HL-60 (cell line): ENCODE data around the gene ADTRP.

ENCODE experiments used
- POLR2AphosphoS5 ChIP-seq: IDR thresholded peaks from 2 replicates; pipeline ENCODE4 v1.6.1; 2012; ENCODE audit warnings: low read depth
- SPI1 ChIP-seq: IDR thresholded peaks from 2 replicates; pipeline ENCODE4 v1.6.1; 2012; ENCODE audit warnings: low read depth, mild to moderate bottlenecking, borderline replicate concordance
- TF ChIP-seq, protein P1 (sequence below): IDR thresholded peaks from one replicate; pipeline ENCODE4 v1.5.1; 2011; ENCODE audit warnings: low read length, control low read depth, inconsistent platforms; ENCODE audit not compliant: insufficient read depth
- TF ChIP-seq, protein P2 (sequence below): IDR thresholded peaks from 2 replicates; pipeline ENCODE4 v1.6.1; 2012; ENCODE audit warnings: low read depth; ENCODE audit not compliant: insufficient replicate concordance

DNA sequence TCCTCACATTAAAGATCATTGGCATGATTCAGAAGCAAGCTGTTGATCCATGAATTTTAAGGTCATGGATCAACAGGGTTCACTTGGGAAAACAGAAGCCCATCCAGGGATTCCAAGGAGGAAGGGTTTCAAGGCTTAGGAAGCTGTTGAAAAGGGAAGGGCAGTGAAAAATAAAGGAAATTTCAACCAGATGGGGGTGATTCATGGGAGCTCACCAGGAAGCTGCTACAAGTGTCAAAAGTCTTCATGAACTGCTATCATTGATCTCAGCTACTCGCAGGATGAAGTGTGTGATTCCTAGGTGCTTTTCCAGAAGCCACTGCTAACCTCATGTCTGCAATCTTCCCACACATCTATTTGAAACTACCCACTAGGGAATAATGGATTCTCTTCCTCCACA is 26.2 kb downstream of the ADTRP start:
- TF ChIP-seq, protein P1, sequence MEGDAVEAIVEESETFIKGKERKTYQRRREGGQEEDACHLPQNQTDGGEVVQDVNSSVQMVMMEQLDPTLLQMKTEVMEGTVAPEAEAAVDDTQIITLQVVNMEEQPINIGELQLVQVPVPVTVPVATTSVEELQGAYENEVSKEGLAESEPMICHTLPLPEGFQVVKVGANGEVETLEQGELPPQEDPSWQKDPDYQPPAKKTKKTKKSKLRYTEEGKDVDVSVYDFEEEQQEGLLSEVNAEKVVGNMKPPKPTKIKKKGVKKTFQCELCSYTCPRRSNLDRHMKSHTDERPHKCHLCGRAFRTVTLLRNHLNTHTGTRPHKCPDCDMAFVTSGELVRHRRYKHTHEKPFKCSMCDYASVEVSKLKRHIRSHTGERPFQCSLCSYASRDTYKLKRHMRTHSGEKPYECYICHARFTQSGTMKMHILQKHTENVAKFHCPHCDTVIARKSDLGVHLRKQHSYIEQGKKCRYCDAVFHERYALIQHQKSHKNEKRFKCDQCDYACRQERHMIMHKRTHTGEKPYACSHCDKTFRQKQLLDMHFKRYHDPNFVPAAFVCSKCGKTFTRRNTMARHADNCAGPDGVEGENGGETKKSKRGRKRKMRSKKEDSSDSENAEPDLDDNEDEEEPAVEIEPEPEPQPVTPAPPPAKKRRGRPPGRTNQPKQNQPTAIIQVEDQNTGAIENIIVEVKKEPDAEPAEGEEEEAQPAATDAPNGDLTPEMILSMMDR, result no peak
- TF ChIP-seq POLR2AphosphoS5 (no peak), SPI1 (no peak)
- TF ChIP-seq, protein P2, sequence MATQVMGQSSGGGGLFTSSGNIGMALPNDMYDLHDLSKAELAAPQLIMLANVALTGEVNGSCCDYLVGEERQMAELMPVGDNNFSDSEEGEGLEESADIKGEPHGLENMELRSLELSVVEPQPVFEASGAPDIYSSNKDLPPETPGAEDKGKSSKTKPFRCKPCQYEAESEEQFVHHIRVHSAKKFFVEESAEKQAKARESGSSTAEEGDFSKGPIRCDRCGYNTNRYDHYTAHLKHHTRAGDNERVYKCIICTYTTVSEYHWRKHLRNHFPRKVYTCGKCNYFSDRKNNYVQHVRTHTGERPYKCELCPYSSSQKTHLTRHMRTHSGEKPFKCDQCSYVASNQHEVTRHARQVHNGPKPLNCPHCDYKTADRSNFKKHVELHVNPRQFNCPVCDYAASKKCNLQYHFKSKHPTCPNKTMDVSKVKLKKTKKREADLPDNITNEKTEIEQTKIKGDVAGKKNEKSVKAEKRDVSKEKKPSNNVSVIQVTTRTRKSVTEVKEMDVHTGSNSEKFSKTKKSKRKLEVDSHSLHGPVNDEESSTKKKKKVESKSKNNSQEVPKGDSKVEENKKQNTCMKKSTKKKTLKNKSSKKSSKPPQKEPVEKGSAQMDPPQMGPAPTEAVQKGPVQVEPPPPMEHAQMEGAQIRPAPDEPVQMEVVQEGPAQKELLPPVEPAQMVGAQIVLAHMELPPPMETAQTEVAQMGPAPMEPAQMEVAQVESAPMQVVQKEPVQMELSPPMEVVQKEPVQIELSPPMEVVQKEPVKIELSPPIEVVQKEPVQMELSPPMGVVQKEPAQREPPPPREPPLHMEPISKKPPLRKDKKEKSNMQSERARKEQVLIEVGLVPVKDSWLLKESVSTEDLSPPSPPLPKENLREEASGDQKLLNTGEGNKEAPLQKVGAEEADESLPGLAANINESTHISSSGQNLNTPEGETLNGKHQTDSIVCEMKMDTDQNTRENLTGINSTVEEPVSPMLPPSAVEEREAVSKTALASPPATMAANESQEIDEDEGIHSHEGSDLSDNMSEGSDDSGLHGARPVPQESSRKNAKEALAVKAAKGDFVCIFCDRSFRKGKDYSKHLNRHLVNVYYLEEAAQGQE, result no peak
